Liver (tissue), 9 donors: ENCODE results near the gene MEN1. TPM values are rescaled to one million over a fixed set of nuclear protein-coding genes. Genes with fewer than 3 reads are reported as not detected.

Experiments
- DNase-seq: peaks from one replicate; pipeline ENCODE4 v3.0.0-alpha.2; 2017; ENCODE audit warnings: low spot score
- H3K27ac ChIP-seq, 2 donors: one replicate each; pipeline ENCODE4 v1.7.0; 2013; ENCODE audit warnings: inconsistent platforms in 2 of 2, low read length in 2 of 2, control low read depth in 1 of 2, low read depth in 1 of 2, mild to moderate bottlenecking in 1 of 2
- H3K27me3 ChIP-seq, 4 donors: one replicate each; pipeline versions ENCODE4 v1.6.1 to v1.7.0; 2013; ENCODE audit warnings: low read length in 3 of 4, inconsistent platforms in 1 of 4, mild to moderate bottlenecking in 1 of 4, moderate library complexity in 1 of 4; ENCODE audit not compliant: control insufficient read depth in 4 of 4, insufficient read depth in 4 of 4
- H3K36me3 ChIP-seq, 4 donors: one replicate each; pipeline versions ENCODE4 v1.6.1 to v1.7.0; 2013; ENCODE audit warnings: low read length in 3 of 4, mild to moderate bottlenecking in 3 of 4, low read depth in 1 of 4, moderate library complexity in 1 of 4; ENCODE audit not compliant: control insufficient read depth in 4 of 4, insufficient read depth in 3 of 4
- H3K4me1 ChIP-seq, 4 donors: one replicate each; pipeline versions ENCODE4 v1.6.1 to v1.7.0; 2013; ENCODE audit warnings: low read length in 3 of 4, mild to moderate bottlenecking in 3 of 4, moderate library complexity in 1 of 4; ENCODE audit not compliant: control insufficient read depth in 4 of 4, insufficient read depth in 4 of 4
- H3K4me3 ChIP-seq, 3 donors: one replicate each; pipeline versions ENCODE4 v1.6.1 to v1.7.0; 2013; ENCODE audit warnings: low read length in 3 of 3, control low read depth in 1 of 3, low read depth in 1 of 3, mild to moderate bottlenecking in 1 of 3
- H3K9ac ChIP-seq, 2 donors: one replicate each; pipeline ENCODE4 v1.7.0; 2013; ENCODE audit warnings: low read length in 2 of 2, mild to moderate bottlenecking in 2 of 2, moderate library complexity in 2 of 2, control low read depth in 1 of 2, low read depth in 1 of 2
- H3K9me3 ChIP-seq, 4 donors: one replicate each; pipeline versions ENCODE4 v1.6.1 to v1.7.0; 2013; ENCODE audit warnings: low read length in 3 of 4; ENCODE audit not compliant: control insufficient read depth in 4 of 4
- EGR1 ChIP-seq, 2 donors: IDR thresholded peaks; 2 replicates each; pipeline ENCODE4 v1.6.1; 2016 to 2018; ENCODE audit warnings: antibody characterized with exemption in 2 of 2, low read depth in 2 of 2
- FOXA1 ChIP-seq: IDR thresholded peaks from 2 replicates; pipeline ENCODE4 v1.6.1; 2016; ENCODE audit warnings: antibody characterized with exemption
- FOXA2 ChIP-seq: IDR thresholded peaks from 2 replicates; pipeline ENCODE4 v1.6.1; 2016; ENCODE audit warnings: antibody characterized with exemption
- GABPA ChIP-seq, 2 donors: IDR thresholded peaks in 1 of 2; conservative IDR thresholded peaks in 1 of 2; 2 replicates each; pipeline ENCODE4 v1.6.1; 2016; ENCODE audit warnings: antibody characterized with exemption in 2 of 2, mild to moderate bottlenecking in 1 of 2, moderate library complexity in 1 of 2
- HNF4A ChIP-seq, 2 donors: conservative IDR thresholded peaks; 2 replicates each; pipeline ENCODE4 v1.6.1; 2016; ENCODE audit warnings: antibody characterized with exemption in 2 of 2, mild to moderate bottlenecking in 2 of 2
- HNF4G ChIP-seq: IDR thresholded peaks from 2 replicates; pipeline ENCODE4 v1.6.1; 2016; ENCODE audit warnings: antibody characterized with exemption
- JUND ChIP-seq, 2 donors: IDR thresholded peaks; 2 replicates each; pipeline ENCODE4 v1.6.1; 2016; ENCODE audit warnings: antibody characterized with exemption in 2 of 2
- NR2F2 ChIP-seq: IDR thresholded peaks from 2 replicates; pipeline ENCODE4 v1.6.1; 2016; ENCODE audit warnings: antibody characterized with exemption
- RXRA ChIP-seq, 2 donors: IDR thresholded peaks; 2 replicates each; pipeline ENCODE4 v1.6.1; 2017 to 2018; ENCODE audit warnings: antibody characterized with exemption in 2 of 2, mild to moderate bottlenecking in 1 of 2
- TAF1 ChIP-seq: conservative IDR thresholded peaks from 2 replicates; pipeline ENCODE4 v1.6.1; 2016; ENCODE audit warnings: antibody characterized with exemption, mild to moderate bottlenecking
- YY1 ChIP-seq: IDR thresholded peaks from 2 replicates; pipeline ENCODE4 v1.6.1; 2016; ENCODE audit warnings: antibody characterized with exemption, mild to moderate bottlenecking
- WGBS: extraction: QIAGEN DNeasy Blood & Tissue Kit; methylation state at CpG from one replicate; pipeline ENCODE4 v1.1.7; 2013; 5-methylcytosine and 5-hydroxymethylcytosine counted together
- polyA plus RNA-seq, 2 donors: library from polyadenylated mRNA; stranded (reverse) in 1 of 2; unstranded in 1 of 2; fragments of 200-250 nt in 1 of 2; fragments of >200 nt in 1 of 2; fragmentation: Nextera tagmentation in 1 of 2; extraction: Ambion mirVana in 1 of 2; gene quantifications; one replicate each; pipeline versions ENCODE4 v1.2.1 to v1.2.3, GENCODE V29; 2013 to 2015
- total RNA-seq, 2 donors: library from RNA; depleted of rRNA; stranded (reverse); fragments of >200 nt; gene quantifications; one replicate each; pipeline ENCODE4 v1.2.3, GENCODE V29; 2014
- TF ChIP-seq, protein P1 (sequence below): IDR thresholded peaks from 2 replicates; pipeline ENCODE4 v1.6.1; 2016; ENCODE audit warnings: antibody characterized with exemption
- TF ChIP-seq, protein P2 (sequence below): IDR thresholded peaks from 2 replicates; pipeline ENCODE4 v1.6.1; 2016; ENCODE audit warnings: antibody characterized with exemption
- TF ChIP-seq, protein P3 (sequence below): fragments of 150-350 bp; IDR thresholded peaks from 2 replicates; pipeline ENCODE4 v1.5.1; 2017; ENCODE audit warnings: improper control_type of control experiment, low read depth, low read length; ENCODE audit not compliant: missing input control
- TF ChIP-seq, protein P4 (sequence below): IDR thresholded peaks from 2 replicates; pipeline ENCODE4 v1.6.1; 2016; ENCODE audit warnings: antibody characterized with exemption, mild to moderate bottlenecking
- TF ChIP-seq, protein P5 (sequence below): IDR thresholded peaks from 2 replicates; pipeline ENCODE4 v1.6.1; 2016; ENCODE audit warnings: antibody characterized with exemption
- donor health status: healthy.
- donor health status: healthy.
- donor health status: healthy.
- donor health status: healthy.
- donor health status: healthy.

MEN1 gene
- total and polyA plus RNA-seq, 4 donors = 9.0 to 15.1 (median 13.4) TPM

DNA sequence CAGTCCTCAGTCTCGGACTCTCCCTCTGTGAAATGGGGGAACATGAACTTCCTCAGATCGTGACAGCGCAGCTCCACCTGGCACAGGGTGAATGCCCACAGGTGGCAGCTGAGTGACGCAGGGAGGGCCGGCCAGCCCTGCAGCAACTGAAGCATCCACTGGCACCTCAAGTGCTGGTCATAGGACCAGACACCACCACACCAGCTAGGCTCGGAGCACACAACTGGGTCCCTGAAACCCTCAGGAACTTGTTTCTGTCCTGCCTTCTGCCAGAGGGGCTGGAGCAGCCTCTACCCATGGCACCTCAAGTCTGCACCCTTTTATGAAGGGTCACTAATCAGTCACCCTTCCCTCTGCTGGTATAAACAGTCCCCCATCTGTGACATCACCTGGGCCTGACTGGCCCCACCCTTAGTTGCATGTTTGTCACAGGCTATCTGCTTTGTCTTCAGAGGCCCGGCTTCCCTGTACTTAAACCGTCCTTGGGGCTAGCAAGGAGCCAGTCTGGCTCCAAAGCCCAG, 41.5 kb upstream of the MEN1 start:
- TF ChIP-seq FOXA2 (no peak), JUND (IDR thresholded peaks at IDR 0.05) (no peak), RXRA (IDR thresholded peaks at IDR 0.05) (no peak), NR2F2 (no peak), HNF4G (no peak), HNF4A (conservative IDR thresholded peaks at IDR 0.05) (no peak), GABPA (IDR thresholded peaks at IDR 0.05 in 1 of 2, conservative IDR thresholded peaks at IDR 0.05 in 1 of 2) (no peak), YY1 (no peak)
- TF ChIP-seq, protein P1, sequence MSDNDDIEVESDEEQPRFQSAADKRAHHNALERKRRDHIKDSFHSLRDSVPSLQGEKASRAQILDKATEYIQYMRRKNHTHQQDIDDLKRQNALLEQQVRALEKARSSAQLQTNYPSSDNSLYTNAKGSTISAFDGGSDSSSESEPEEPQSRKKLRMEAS = no peak
- TF ChIP-seq, protein P2, sequence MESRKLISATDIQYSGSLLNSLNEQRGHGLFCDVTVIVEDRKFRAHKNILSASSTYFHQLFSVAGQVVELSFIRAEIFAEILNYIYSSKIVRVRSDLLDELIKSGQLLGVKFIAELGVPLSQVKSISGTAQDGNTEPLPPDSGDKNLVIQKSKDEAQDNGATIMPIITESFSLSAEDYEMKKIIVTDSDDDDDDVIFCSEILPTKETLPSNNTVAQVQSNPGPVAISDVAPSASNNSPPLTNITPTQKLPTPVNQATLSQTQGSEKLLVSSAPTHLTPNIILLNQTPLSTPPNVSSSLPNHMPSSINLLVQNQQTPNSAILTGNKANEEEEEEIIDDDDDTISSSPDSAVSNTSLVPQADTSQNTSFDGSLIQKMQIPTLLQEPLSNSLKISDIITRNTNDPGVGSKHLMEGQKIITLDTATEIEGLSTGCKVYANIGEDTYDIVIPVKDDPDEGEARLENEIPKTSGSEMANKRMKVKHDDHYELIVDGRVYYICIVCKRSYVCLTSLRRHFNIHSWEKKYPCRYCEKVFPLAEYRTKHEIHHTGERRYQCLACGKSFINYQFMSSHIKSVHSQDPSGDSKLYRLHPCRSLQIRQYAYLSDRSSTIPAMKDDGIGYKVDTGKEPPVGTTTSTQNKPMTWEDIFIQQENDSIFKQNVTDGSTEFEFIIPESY = no peak
- no peak overlapping the region for H3K27ac ChIP-seq
- H3K4me3 ChIP-seq = no peak overlapping the region
- 86% methylated on average over 8 of the region's 8 CpGs for WGBS
- peaks cover 12 to 43% (median 34%) of the 10 kb centered on the region in 4 donors for H3K4me1 ChIP-seq
- no peak overlapping the region for H3K9ac ChIP-seq
- DNase-seq = no peak
- no peaks in the 10 kb centered on the region for H3K9me3 ChIP-seq
- no peaks in the 10 kb centered on the region for H3K27me3 ChIP-seq
- H3K36me3 ChIP-seq = peaks cover 0 to 9% (median 3%) of the 10 kb centered on the region in 4 donors

DNA sequence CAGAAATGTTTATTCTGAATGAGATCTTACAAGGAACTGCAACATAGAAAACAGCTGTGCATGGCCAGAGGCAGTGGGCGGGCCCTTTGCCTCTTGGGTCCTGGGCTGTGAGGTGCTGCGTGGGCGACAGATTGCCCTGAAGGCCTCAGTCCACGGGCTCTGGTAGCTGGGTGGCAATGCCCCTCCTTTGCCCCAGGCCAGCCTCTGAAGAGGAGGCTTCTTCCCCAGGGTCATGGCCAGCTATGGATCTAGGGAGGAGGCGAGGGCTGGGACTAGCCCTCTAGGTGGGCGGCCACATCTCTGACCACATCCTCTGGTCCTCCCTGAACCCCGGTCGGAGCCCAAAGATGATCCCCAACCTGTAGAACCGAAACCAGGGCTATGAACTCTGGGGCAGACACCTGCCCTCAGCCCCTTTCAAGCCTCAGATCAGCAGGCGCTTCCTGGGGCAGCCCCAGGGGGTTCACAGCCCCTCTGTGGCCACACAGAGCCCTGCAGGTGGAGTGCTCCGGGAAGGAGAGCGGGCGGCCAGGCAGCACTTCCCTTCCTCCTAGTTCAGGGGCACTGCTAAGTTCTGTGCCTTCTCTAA, 40.7 kb upstream of the MEN1 start:
- 75% methylated on average over 13 of the region's 13 CpGs for WGBS
- no peak overlapping the region for H3K9ac ChIP-seq
- H3K9me3 ChIP-seq = no peaks in the 10 kb centered on the region
- H3K27me3 ChIP-seq = no peaks in the 10 kb centered on the region
- no peak overlapping the region for H3K4me3 ChIP-seq
- no peak for DNase-seq
- TF ChIP-seq HNF4G (no peak), HNF4A (conservative IDR thresholded peaks at IDR 0.05) (no peak), TAF1 (no peak), NR2F2 (no peak), JUND (IDR thresholded peaks at IDR 0.05) (no peak), FOXA1 (no peak), FOXA2 (no peak), EGR1 (IDR thresholded peaks at IDR 0.05; ENCODE audit: low read depth in 2 of 2) (no peak), GABPA (IDR thresholded peaks at IDR 0.05 in 1 of 2, conservative IDR thresholded peaks at IDR 0.05 in 1 of 2) (no peak)
- TF ChIP-seq, protein P3, sequence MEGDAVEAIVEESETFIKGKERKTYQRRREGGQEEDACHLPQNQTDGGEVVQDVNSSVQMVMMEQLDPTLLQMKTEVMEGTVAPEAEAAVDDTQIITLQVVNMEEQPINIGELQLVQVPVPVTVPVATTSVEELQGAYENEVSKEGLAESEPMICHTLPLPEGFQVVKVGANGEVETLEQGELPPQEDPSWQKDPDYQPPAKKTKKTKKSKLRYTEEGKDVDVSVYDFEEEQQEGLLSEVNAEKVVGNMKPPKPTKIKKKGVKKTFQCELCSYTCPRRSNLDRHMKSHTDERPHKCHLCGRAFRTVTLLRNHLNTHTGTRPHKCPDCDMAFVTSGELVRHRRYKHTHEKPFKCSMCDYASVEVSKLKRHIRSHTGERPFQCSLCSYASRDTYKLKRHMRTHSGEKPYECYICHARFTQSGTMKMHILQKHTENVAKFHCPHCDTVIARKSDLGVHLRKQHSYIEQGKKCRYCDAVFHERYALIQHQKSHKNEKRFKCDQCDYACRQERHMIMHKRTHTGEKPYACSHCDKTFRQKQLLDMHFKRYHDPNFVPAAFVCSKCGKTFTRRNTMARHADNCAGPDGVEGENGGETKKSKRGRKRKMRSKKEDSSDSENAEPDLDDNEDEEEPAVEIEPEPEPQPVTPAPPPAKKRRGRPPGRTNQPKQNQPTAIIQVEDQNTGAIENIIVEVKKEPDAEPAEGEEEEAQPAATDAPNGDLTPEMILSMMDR = no peak
- TF ChIP-seq, protein P1 = no peak
- TF ChIP-seq, protein P2 = no peak
- TF ChIP-seq, protein P4, sequence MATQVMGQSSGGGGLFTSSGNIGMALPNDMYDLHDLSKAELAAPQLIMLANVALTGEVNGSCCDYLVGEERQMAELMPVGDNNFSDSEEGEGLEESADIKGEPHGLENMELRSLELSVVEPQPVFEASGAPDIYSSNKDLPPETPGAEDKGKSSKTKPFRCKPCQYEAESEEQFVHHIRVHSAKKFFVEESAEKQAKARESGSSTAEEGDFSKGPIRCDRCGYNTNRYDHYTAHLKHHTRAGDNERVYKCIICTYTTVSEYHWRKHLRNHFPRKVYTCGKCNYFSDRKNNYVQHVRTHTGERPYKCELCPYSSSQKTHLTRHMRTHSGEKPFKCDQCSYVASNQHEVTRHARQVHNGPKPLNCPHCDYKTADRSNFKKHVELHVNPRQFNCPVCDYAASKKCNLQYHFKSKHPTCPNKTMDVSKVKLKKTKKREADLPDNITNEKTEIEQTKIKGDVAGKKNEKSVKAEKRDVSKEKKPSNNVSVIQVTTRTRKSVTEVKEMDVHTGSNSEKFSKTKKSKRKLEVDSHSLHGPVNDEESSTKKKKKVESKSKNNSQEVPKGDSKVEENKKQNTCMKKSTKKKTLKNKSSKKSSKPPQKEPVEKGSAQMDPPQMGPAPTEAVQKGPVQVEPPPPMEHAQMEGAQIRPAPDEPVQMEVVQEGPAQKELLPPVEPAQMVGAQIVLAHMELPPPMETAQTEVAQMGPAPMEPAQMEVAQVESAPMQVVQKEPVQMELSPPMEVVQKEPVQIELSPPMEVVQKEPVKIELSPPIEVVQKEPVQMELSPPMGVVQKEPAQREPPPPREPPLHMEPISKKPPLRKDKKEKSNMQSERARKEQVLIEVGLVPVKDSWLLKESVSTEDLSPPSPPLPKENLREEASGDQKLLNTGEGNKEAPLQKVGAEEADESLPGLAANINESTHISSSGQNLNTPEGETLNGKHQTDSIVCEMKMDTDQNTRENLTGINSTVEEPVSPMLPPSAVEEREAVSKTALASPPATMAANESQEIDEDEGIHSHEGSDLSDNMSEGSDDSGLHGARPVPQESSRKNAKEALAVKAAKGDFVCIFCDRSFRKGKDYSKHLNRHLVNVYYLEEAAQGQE = no peak
- TF ChIP-seq, protein P5, sequence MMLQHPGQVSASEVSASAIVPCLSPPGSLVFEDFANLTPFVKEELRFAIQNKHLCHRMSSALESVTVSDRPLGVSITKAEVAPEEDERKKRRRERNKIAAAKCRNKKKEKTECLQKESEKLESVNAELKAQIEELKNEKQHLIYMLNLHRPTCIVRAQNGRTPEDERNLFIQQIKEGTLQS = no peak
- H3K27ac ChIP-seq = peak overlapping the region in 1 of 2 donors; percentile 14
- peaks cover 12 to 38% (median 30%) of the 10 kb centered on the region in 4 donors for H3K4me1 ChIP-seq
- H3K36me3 ChIP-seq = peaks cover 0 to 9% (median 3%) of the 10 kb centered on the region in 4 donors
